HepG2 (cell line): ENCODE data around the gene SCRT2. TPM values are rescaled to one million over a fixed set of nuclear protein-coding genes. Genes with fewer than 3 reads are reported as not detected.
A peak's percentile ranks its signal among the peaks of the same experiment; 100 is the strongest.

Experiments
- ARNT ChIP-seq: fragments of 450-650 bp; IDR thresholded peaks from 2 replicates; pipeline ENCODE4 v1.6.1; 2017
- DDIT3 ChIP-seq: sonication (generic); formaldehyde crosslinking; IDR thresholded peaks from 2 replicates; pipeline ENCODE4 v1.4.0; 2020; ENCODE audit warnings: mild to moderate bottlenecking, missing genetic modification reagents
- DMAP1 ChIP-seq: IDR thresholded peaks from 2 replicates; pipeline ENCODE4 v1.6.1; 2016
- KDM1A ChIP-seq: IDR thresholded peaks from 2 replicates; pipeline ENCODE4 v1.6.1; 2016; ENCODE audit warnings: missing compliant biosample characterization
- MAX ChIP-seq: IDR thresholded peaks from 2 replicates; pipeline ENCODE4 v1.6.1; 2012; ENCODE audit warnings: inconsistent platforms
- MLX ChIP-seq: IDR thresholded peaks from 2 replicates; pipeline ENCODE4 v1.6.1; 2016
- NFE2 ChIP-seq: sonication (generic); formaldehyde crosslinking; IDR thresholded peaks from 2 replicates; pipeline ENCODE4 v1.4.0; 2020; ENCODE audit warnings: missing genetic modification reagents
- NRL ChIP-seq: sonication (generic); formaldehyde crosslinking; IDR thresholded peaks from 2 replicates; pipeline ENCODE4 v1.5.0; 2020; ENCODE audit warnings: missing genetic modification reagents, mild to moderate bottlenecking, moderate library complexity, borderline replicate concordance
- SALL2 ChIP-seq: sonication (generic); formaldehyde crosslinking; IDR thresholded peaks from 2 replicates; pipeline ENCODE4 v1.8.1; 2023; ENCODE audit warnings: mild to moderate bottlenecking, missing genetic modification reagents, inconsistent platforms
- SNAPC2 ChIP-seq: sonication (generic); formaldehyde crosslinking; IDR thresholded peaks from 2 replicates; pipeline ENCODE4 v1.8.1; 2022; ENCODE audit warnings: mild to moderate bottlenecking, missing genetic modification reagents
- TEAD3 ChIP-seq: optimal IDR thresholded peaks from 2 replicates; pipeline ENCODE3; 2016; ENCODE audit warnings: borderline replicate concordance
- ZEB1 ChIP-seq: IDR thresholded peaks from 2 replicates; pipeline ENCODE4 v1.6.1; 2012; ENCODE audit warnings: mild to moderate bottlenecking, low read depth, inconsistent platforms; ENCODE audit not compliant: insufficient replicate concordance
- ZNF143 ChIP-seq: sonication (generic); formaldehyde crosslinking; IDR thresholded peaks from 2 replicates; pipeline ENCODE4 v1.4.0; 2020; ENCODE audit warnings: missing genetic modification reagents
- ZNF382 ChIP-seq: sonication (generic); formaldehyde crosslinking; IDR thresholded peaks from 2 replicates; pipeline ENCODE4 v1.5.0; 2020; ENCODE audit warnings: missing genetic modification reagents, mild to moderate bottlenecking, borderline replicate concordance
- ZNF441 ChIP-seq: sonication (generic); formaldehyde crosslinking; IDR thresholded peaks from 2 replicates; pipeline ENCODE4 v1.7.0; 2021; ENCODE audit warnings: missing genetic modification reagents, borderline replicate concordance
- ZNF513 ChIP-seq: sonication (generic); formaldehyde crosslinking; conservative IDR thresholded peaks from 2 replicates; pipeline ENCODE4 v1.5.0; 2020; ENCODE audit warnings: missing genetic modification reagents
- ZNF563 ChIP-seq: sonication (generic); formaldehyde crosslinking; IDR thresholded peaks from 2 replicates; pipeline ENCODE4 v1.8.0; 2022; ENCODE audit warnings: mild to moderate bottlenecking, moderate library complexity, missing genetic modification reagents
- ZNF720 ChIP-seq: sonication (generic); formaldehyde crosslinking; IDR thresholded peaks from 2 replicates; pipeline ENCODE4 v1.4.0; 2020; ENCODE audit warnings: missing genetic modification reagents
- ZNF737 ChIP-seq: sonication (generic); formaldehyde crosslinking; IDR thresholded peaks from 2 replicates; pipeline ENCODE4 v1.5.0; 2020; ENCODE audit warnings: missing genetic modification reagents, mild to moderate bottlenecking, borderline replicate concordance
- ZNF761 ChIP-seq: sonication (generic); formaldehyde crosslinking; conservative IDR thresholded peaks from 2 replicates; pipeline ENCODE4 v1.4.0; 2020; ENCODE audit warnings: mild to moderate bottlenecking, missing genetic modification reagents
- ZNF879 ChIP-seq: sonication (generic); formaldehyde crosslinking; IDR thresholded peaks from 2 replicates; pipeline ENCODE4 v1.8.1; 2023; ENCODE audit warnings: missing genetic modification reagents
- ZSCAN20 ChIP-seq: sonication (generic); formaldehyde crosslinking; IDR thresholded peaks from 2 replicates; pipeline ENCODE4 v1.4.0; 2020; ENCODE audit warnings: missing genetic modification reagents, mild to moderate bottlenecking, borderline replicate concordance
- polyA plus RNA-seq, 8 experiments: library from polyadenylated mRNA; depleted of rRNA in 3 of 8; stranded (reverse) in 7 of 8; unstranded in 1 of 8; fragments of >200 nt; fragmentation: Illumina TruSeq in 4 of 8; extraction: Trizol in 4 of 8; gene quantifications; 2 replicates each; pipeline versions ENCODE4 v1.2.1 to v1.2.3, GENCODE V29; 2011 to 2016; ENCODE audit warnings: low read depth in 4 of 8, missing spikeins in 1 of 8, mixed read lengths in 1 of 8; ENCODE audit not compliant: insufficient read depth in 1 of 8
- total RNA-seq, 5 experiments: library from RNA; depleted of rRNA; stranded (reverse); fragments of >200 nt; fragmentation: Illumina TruSeq; extraction: Trizol; gene quantifications; 2 replicates each; pipeline ENCODE4 v1.2.3, GENCODE V29; 2016; ENCODE audit warnings: low read depth in 1 of 5
- TF ChIP-seq, protein P1 (sequence below): sonication (generic); formaldehyde crosslinking; IDR thresholded peaks from 2 replicates; pipeline ENCODE4 v1.4.0; 2020; ENCODE audit warnings: missing genetic modification reagents, borderline replicate concordance
- TF ChIP-seq, protein P2 (sequence below): IDR thresholded peaks from 2 replicates; pipeline ENCODE4 v1.6.1; 2016; ENCODE audit warnings: low read depth, borderline replicate concordance
- TF ChIP-seq, protein P3 (sequence below): sonication (generic); formaldehyde crosslinking; IDR thresholded peaks from 2 replicates; pipeline ENCODE4 v1.4.0; 2020; ENCODE audit warnings: missing genetic modification reagents

The SCRT2 gene
- total and polyA plus RNA-seq, 2 of the 13 experiments (the other 11 are each of a cell fraction or from before 2014, with no cell fraction given), result not detected

DNA sequence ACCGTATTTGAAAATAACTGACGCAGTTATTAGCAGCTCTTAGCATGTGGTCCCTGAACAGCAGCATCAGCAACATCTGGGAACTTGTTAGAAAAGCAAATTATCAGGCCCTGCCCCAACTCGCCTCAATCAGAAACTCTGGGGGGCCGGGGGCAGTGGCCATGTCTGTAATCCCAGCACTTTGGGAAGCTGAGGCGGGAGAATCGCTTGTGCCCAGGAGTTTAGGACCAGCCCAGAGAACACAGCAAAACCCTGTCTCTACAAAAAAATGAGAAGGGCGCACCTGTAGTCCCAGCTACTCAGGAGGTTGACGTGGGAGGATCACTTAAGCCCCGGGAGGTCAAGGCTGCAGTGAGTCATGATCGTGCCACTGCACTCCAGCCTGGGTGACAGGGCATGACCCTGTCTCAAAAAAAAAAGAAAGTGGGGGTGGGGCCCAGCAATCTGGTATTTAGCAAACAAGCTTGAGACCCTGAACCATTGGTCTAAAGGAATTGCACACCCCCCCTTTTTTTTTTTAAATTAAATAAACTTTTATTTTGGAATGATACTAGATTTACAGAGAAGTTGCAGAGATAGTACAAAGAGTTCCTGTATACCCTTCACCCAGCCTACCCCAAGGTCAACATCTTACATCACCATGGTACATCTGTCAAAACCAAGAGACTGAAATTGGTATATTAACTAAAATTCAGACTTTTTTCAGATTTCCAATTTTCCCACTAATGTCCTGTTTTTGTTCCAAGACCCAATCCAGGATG is 29.3 kb downstream of the SCRT2 start (continued):
- TF ChIP-seq ZEB1 (no peak), SNAPC2 (CRISPR knock-in tag) (no peak), ZNF143 (CRISPR knock-in tag) (no peak), TEAD3 (CRISPR knock-in tag) (no peak), ZNF879 (CRISPR knock-in tag) (no peak), ZNF720 (no peak), ZSCAN20 (CRISPR knock-in tag) (no peak), ZNF737 (CRISPR knock-in tag) (no peak), KDM1A (CRISPR knock-in tag) (no peak), ZNF563 (CRISPR knock-in tag) (no peak), NFE2 (CRISPR knock-in tag) (no peak), ZNF382 (CRISPR knock-in tag) (no peak), ZNF441 (CRISPR knock-in tag) (no peak), ARNT (no peak), MLX (CRISPR knock-in tag) (no peak), ZNF761 (no peak), NRL (CRISPR knock-in tag) (no peak), SALL2 (CRISPR knock-in tag) (0 out of 2 replicates have a peak, but pooled peaks have one; percentile 9), DMAP1 (CRISPR knock-in tag) (no peak), MAX (peak; percentile 39; the same call in 1 of the 2 replicates), DDIT3 (no peak), ZNF513 (CRISPR knock-in tag) (no peak)
- TF ChIP-seq, protein P1, sequence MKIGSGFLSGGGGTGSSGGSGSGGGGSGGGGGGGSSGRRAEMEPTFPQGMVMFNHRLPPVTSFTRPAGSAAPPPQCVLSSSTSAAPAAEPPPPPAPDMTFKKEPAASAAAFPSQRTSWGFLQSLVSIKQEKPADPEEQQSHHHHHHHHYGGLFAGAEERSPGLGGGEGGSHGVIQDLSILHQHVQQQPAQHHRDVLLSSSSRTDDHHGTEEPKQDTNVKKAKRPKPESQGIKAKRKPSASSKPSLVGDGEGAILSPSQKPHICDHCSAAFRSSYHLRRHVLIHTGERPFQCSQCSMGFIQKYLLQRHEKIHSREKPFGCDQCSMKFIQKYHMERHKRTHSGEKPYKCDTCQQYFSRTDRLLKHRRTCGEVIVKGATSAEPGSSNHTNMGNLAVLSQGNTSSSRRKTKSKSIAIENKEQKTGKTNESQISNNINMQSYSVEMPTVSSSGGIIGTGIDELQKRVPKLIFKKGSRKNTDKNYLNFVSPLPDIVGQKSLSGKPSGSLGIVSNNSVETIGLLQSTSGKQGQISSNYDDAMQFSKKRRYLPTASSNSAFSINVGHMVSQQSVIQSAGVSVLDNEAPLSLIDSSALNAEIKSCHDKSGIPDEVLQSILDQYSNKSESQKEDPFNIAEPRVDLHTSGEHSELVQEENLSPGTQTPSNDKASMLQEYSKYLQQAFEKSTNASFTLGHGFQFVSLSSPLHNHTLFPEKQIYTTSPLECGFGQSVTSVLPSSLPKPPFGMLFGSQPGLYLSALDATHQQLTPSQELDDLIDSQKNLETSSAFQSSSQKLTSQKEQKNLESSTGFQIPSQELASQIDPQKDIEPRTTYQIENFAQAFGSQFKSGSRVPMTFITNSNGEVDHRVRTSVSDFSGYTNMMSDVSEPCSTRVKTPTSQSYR (CRISPR knock-in tag), result peak; percentile 78; the same call in 1 of the 2 replicates
- TF ChIP-seq, protein P2, sequence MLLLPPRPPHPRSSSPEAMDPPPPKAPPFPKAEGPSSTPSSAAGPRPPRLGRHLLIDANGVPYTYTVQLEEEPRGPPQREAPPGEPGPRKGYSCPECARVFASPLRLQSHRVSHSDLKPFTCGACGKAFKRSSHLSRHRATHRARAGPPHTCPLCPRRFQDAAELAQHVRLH, result no peak
- TF ChIP-seq, protein P3, sequence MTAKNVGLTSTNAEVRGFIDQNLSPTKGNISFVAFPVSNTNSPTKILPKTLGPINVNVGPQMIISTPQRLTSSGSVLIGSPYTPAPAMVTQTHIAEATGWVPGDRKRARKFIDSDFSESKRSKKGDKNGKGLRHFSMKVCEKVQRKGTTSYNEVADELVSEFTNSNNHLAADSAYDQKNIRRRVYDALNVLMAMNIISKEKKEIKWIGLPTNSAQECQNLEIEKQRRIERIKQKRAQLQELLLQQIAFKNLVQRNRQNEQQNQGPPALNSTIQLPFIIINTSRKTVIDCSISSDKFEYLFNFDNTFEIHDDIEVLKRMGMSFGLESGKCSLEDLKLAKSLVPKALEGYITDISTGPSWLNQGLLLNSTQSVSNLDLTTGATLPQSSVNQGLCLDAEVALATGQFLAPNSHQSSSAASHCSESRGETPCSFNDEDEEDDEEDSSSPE (CRISPR knock-in tag), result no peak
